Tibial nerve (tissue), 4 donors: ENCODE measurements around the gene OR5K3. TPM values are rescaled to one million over a fixed set of nuclear protein-coding genes. Genes with fewer than 3 reads are reported as not detected.

Source experiments
- DNase-seq, 2 donors: peaks; one replicate each; pipeline ENCODE4 v3.0.0-alpha.2; 2019; ENCODE audit warnings: low spot score in 2 of 2
- H3K27ac ChIP-seq, 4 donors: fragments of 200-600 bp; sonication (generic) in 3 of 4; one replicate each; pipeline ENCODE4 v1.5.1; 2017 to 2019; ENCODE audit warnings: mild to moderate bottlenecking in 1 of 4
- H3K27me3 ChIP-seq, 2 donors: fragments of 200-600 bp; sonication (generic) in 1 of 2; one replicate each; pipeline versions ENCODE4 v1.5.1 to v1.6.0; 2017 to 2019
- H3K36me3 ChIP-seq, 3 donors: fragments of 200-600 bp; sonication (generic); one replicate each; pipeline ENCODE4 v1.5.1; 2018 to 2019
- H3K4me1 ChIP-seq, 4 donors: fragments of 200-600 bp; sonication (generic) in 3 of 4; one replicate each; pipeline ENCODE4 v1.5.1; 2017 to 2019
- H3K4me3 ChIP-seq, 4 donors: fragments of 200-600 bp; sonication (generic) in 3 of 4; one replicate each; pipeline ENCODE4 v1.5.1; 2017 to 2019; ENCODE audit warnings: mild to moderate bottlenecking in 1 of 4, moderate library complexity in 1 of 4
- H3K9me3 ChIP-seq, 4 donors: fragments of 200-600 bp; sonication (generic) in 3 of 4; one replicate each; pipeline ENCODE4 v1.5.1; 2017 to 2019
- EP300 ChIP-seq, 2 donors: sonication (generic); formaldehyde crosslinking; IDR thresholded peaks; one replicate each; pipeline ENCODE4 v1.6.1; 2017; ENCODE audit warnings: antibody characterized with exemption in 2 of 2, mild to moderate bottlenecking in 1 of 2
- POLR2A ChIP-seq, 2 donors: fragments of 450-650 bp; IDR thresholded peaks; one replicate each; pipeline ENCODE4 v1.6.1; 2017; ENCODE audit warnings: antibody characterized with exemption in 2 of 2, mild to moderate bottlenecking in 2 of 2, moderate library complexity in 2 of 2
- WGBS, 2 donors: methylation state at CpG; one replicate each; pipeline ENCODE4 v1.1.5; 2018; 5-methylcytosine and 5-hydroxymethylcytosine counted together
- total RNA-seq, 4 donors: library from RNA; depleted of rRNA; stranded (reverse); fragments of >200 nt; gene quantifications; one replicate each; pipeline ENCODE4 v1.1.0, GENCODE V29; 2016
- TF ChIP-seq, protein P1 (sequence below), 5 experiments: fragments of 200-600 bp in 3 of 5; fragments of 450-650 bp in 2 of 5; sonication (generic) in 3 of 5; IDR thresholded peaks; one replicate each; pipeline ENCODE4 v1.5.1; 2016 to 2019; ENCODE audit warnings: antibody characterized with exemption in 5 of 5, mild to moderate bottlenecking in 3 of 5, moderate library complexity in 2 of 5

OR5K3 gene
- total RNA-seq, 4 donors from 2014 or later: not detected

DNA sequence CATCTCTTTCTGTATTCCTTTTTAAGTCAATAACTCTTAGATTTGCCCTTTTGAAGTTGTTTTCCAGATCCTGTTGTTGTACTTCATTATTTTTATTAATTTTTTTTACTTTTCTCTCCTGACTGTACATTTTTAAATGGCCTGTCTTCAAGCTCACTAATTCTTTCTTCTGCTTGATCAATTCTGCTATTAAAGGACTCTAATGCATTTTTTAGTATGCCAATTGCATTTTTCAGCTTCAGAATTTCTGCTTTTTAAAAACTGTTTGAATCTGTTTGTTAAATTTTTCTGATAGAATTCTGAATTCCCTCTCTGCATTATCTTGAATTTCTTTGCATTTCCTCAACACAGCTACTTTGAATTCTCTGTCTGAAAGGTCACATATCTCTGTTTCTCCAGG is 31.2 kb upstream of the OR5K3 start:
- no peak overlapping the region for H3K27ac ChIP-seq
- H3K4me1 ChIP-seq: no peaks in the 10 kb centered on the region
- TF ChIP-seq, protein P1, sequence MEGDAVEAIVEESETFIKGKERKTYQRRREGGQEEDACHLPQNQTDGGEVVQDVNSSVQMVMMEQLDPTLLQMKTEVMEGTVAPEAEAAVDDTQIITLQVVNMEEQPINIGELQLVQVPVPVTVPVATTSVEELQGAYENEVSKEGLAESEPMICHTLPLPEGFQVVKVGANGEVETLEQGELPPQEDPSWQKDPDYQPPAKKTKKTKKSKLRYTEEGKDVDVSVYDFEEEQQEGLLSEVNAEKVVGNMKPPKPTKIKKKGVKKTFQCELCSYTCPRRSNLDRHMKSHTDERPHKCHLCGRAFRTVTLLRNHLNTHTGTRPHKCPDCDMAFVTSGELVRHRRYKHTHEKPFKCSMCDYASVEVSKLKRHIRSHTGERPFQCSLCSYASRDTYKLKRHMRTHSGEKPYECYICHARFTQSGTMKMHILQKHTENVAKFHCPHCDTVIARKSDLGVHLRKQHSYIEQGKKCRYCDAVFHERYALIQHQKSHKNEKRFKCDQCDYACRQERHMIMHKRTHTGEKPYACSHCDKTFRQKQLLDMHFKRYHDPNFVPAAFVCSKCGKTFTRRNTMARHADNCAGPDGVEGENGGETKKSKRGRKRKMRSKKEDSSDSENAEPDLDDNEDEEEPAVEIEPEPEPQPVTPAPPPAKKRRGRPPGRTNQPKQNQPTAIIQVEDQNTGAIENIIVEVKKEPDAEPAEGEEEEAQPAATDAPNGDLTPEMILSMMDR (IDR thresholded peaks at IDR 0.05): no peak
- no peak for TF ChIP-seq POLR2A (IDR thresholded peaks at IDR 0.05)
- H3K27me3 ChIP-seq: no peaks in the 10 kb centered on the region
- peaks cover 0 to 23% (median 0%) of the 10 kb centered on the region in 4 donors for H3K9me3 ChIP-seq
- no peaks in the 10 kb centered on the region for H3K36me3 ChIP-seq
- no peak overlapping the region for H3K4me3 ChIP-seq
- DNase-seq: no peak

GRCh38 chr3:98359993-98360675 is 30.3 kb upstream of the OR5K3 start:
- no peak for DNase-seq
- H3K36me3 ChIP-seq: no peaks in the 10 kb centered on the region
- no peak for TF ChIP-seq POLR2A (IDR thresholded peaks at IDR 0.05)
- TF ChIP-seq, protein P1 (IDR thresholded peaks at IDR 0.05): no peak
- H3K9me3 ChIP-seq: peaks cover 0 to 23% (median 2%) of the 10 kb centered on the region in 4 donors
- no peaks in the 10 kb centered on the region for H3K4me1 ChIP-seq
- no peak overlapping the region for H3K27ac ChIP-seq
- H3K27me3 ChIP-seq: no peaks in the 10 kb centered on the region
- WGBS, 2 donors: 75 to 79% methylated on average over 1 of the region's 1 CpG
- H3K4me3 ChIP-seq: no peak overlapping the region

- TF ChIP-seq EP300 (IDR thresholded peaks at IDR 0.05) (no peak), POLR2A (IDR thresholded peaks at IDR 0.05) (no peak)
- Histone ChIP-seq H3K27ac (no peak overlapping the region), H3K4me3 (no peak overlapping the region), H3K36me3 (no peaks in the 10 kb centered on the region), H3K9me3 (peaks cover 0 to 23% (median 3%) of the 10 kb centered on the region in 4 donors), H3K27me3 (no peaks in the 10 kb centered on the region), H3K4me1 (no peaks in the 10 kb centered on the region)
- DNase-seq: no peak
- WGBS, 2 donors: 95 to 97% methylated on average over 3 of the region's 3 CpGs
Measured at GRCh38 chr3:98360681-98361080, 29.8 kb upstream of the OR5K3 start.

DNA sequence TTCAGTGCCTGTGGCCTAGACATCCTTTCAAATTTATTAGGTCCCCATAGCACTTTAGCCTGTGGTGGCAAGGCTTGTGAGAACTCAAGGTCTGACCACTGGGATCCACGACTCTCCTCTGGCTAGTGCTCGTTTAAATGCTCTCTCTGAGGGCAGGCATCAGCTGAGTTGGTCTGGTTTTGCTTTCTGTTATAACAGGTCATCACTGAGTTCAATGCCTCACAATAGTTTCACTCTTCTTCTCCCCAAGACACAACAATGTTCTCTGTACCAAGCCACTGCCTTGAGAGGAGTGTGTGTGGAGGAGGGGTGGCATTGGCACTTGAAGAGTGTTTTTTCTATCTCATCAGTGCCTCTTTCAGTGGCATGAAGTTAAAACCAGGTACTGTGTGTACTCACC is 29.2 kb upstream of the OR5K3 start:
- Histone ChIP-seq H3K9me3 (peaks cover 0 to 23% (median 3%) of the 10 kb centered on the region in 4 donors), H3K27ac (no peak overlapping the region), H3K4me3 (no peak overlapping the region), H3K27me3 (no peaks in the 10 kb centered on the region), H3K4me1 (no peaks in the 10 kb centered on the region), H3K36me3 (no peaks in the 10 kb centered on the region)
- TF ChIP-seq POLR2A (IDR thresholded peaks at IDR 0.05) (no peak), EP300 (IDR thresholded peaks at IDR 0.05) (no peak)
- WGBS, 2 donors: 42 to 58% methylated on average over 2 of the region's 2 CpGs
- no peak for DNase-seq

DNA sequence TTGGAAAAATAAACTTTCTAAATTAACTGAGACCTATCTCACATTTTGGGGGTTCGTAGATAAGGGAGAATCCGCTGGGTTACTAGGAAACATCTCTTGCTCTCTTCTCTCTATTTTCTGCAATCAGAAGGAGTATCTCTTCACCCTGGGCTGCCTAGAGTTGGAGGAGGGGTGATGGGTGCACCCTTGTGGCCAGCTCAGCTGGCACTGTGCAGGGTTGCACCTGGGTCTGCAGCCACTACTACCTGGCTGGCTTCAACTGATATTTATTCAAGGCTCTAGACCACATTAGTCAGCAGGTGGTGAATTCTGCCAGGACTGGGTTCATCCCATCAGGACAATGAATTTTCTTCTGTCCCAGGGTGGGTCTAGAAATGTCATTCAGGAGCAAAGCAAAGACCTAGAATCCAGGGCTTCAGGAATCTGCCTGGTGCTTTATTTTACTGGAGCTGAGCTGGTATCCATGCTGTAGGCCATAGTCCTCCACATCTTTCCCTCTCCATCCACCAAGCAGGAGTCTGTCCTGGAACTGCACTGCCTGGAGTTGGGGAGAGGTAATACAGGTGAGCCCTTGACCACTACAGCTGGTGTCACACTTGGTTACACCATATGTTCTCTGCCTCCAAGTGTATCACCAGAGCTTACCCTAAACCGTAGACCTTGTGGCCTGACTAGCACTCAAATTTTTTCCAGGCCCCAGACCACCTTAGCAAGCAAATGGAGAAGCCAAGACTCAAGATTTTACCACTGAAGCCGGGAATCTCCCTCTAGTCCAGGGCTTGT is 22.8 kb upstream of the OR5K3 start:
- H3K9me3 ChIP-seq: peaks cover 0 to 6% (median 0%) of the 10 kb centered on the region in 4 donors
- no peaks in the 10 kb centered on the region for H3K4me1 ChIP-seq
- H3K36me3 ChIP-seq: no peaks in the 10 kb centered on the region
- no peak overlapping the region for H3K4me3 ChIP-seq
- no peaks in the 10 kb centered on the region for H3K27me3 ChIP-seq
- TF ChIP-seq EP300 (IDR thresholded peaks at IDR 0.05): no peak
- no peak for TF ChIP-seq POLR2A (IDR thresholded peaks at IDR 0.05)
- TF ChIP-seq, protein P1 (IDR thresholded peaks at IDR 0.05): no peak
- DNase-seq: no peak
- H3K27ac ChIP-seq: no peak overlapping the region
- WGBS, 2 donors: 77 to 88% methylated on average over 4 of the region's 4 CpGs

- H3K36me3 ChIP-seq: no peaks in the 10 kb centered on the region
- H3K27ac ChIP-seq: no peak overlapping the region
- H3K4me1 ChIP-seq: no peaks in the 10 kb centered on the region
- no peak for DNase-seq
- TF ChIP-seq POLR2A (IDR thresholded peaks at IDR 0.05): no peak
- TF ChIP-seq, protein P1 (IDR thresholded peaks at IDR 0.05): no peak
- TF ChIP-seq EP300 (IDR thresholded peaks at IDR 0.05): no peak
- no peak overlapping the region for H3K4me3 ChIP-seq
- H3K9me3 ChIP-seq: no peaks in the 10 kb centered on the region
- H3K27me3 ChIP-seq: no peaks in the 10 kb centered on the region
Measured at GRCh38 chr3:98371186-98371585, 19.3 kb upstream of the OR5K3 start.
